Measurements from ENCODE around the gene TPCN1. TPM values are rescaled to one million over a fixed set of nuclear protein-coding genes. Genes with fewer than 3 reads are reported as not detected.

The TPCN1 gene
- total RNA-seq, 1 experiment from 2014 or later, result 43.0 TPM

- no peaks in the 10 kb centered on the region for H3K27me3 Mint-ChIP-seq (ENCODE audit: insufficient read depth, unreplicated experiment)
Measured at GRCh38 chr12:113296557-113297213, 75.4 kb downstream of the TPCN1 start.

GRCh38 chr12:113297214-113297587 is 75.9 kb downstream of the TPCN1 start:
- CTCF ChIA-PET, result interaction anchor here (1.0 kb wide), 1 partner anchor 14 kb away, joined by 3 read pairs; no protein-coding TSS in a partner anchor
- Mint-ChIP-seq H3K4me3 (ENCODE audit: unreplicated experiment) (no peak overlapping the region), H3K27me3 (ENCODE audit: insufficient read depth, unreplicated experiment) (no peaks in the 10 kb centered on the region), H3K36me3 (ENCODE audit: insufficient read depth, unreplicated experiment) (peaks cover 69% of the 10 kb centered on the region), H3K9me3 (ENCODE audit: unreplicated experiment) (no peaks in the 10 kb centered on the region), H3K27ac (ENCODE audit: low read depth, unreplicated experiment) (no peak overlapping the region), H3K4me1 (ENCODE audit: insufficient read depth, unreplicated experiment) (peaks cover 8% of the 10 kb centered on the region)
- POLR2A ChIA-PET, result no interaction called here
- DNase-seq (ENCODE audit: unreplicated experiment), result no peak
- no peak for TF ChIP-seq CTCF (IDR thresholded peaks at IDR 0.05; ENCODE audit: unreplicated experiment)
- BruUV-seq (replicated peaks), result no TSS peak
- intact Hi-C loops (cut with micrococcal nuclease), result loop anchor here (10.0 kb wide), 1 partner anchor 102 kb away; no protein-coding TSS in a partner anchor

More at GRCh38 chr12:113296557-113297213, 75.4 kb downstream of the TPCN1 start:
- no peaks in the 10 kb centered on the region for H3K9me3 Mint-ChIP-seq (ENCODE audit: unreplicated experiment)
- no peak for DNase-seq (ENCODE audit: unreplicated experiment)
- peaks cover 8% of the 10 kb centered on the region for H3K4me1 Mint-ChIP-seq (ENCODE audit: insufficient read depth, unreplicated experiment)
- H3K4me3 Mint-ChIP-seq (ENCODE audit: unreplicated experiment), result no peak overlapping the region
- no TSS peak for BruUV-seq (replicated peaks)
- peaks cover 74% of the 10 kb centered on the region for H3K36me3 Mint-ChIP-seq (ENCODE audit: insufficient read depth, unreplicated experiment)
- intact Hi-C loops (cut with micrococcal nuclease), result loop anchor here (10.0 kb wide), 1 partner anchor 102 kb away; no protein-coding TSS in a partner anchor
- POLR2A ChIA-PET, result no interaction called here
- no peak overlapping the region for H3K27ac Mint-ChIP-seq (ENCODE audit: low read depth, unreplicated experiment)
- no peak for TF ChIP-seq CTCF (IDR thresholded peaks at IDR 0.05; ENCODE audit: unreplicated experiment)
- CTCF ChIA-PET, result no interaction called here

- Mint-ChIP-seq H3K27ac (ENCODE audit: low read depth, unreplicated experiment) (no peak overlapping the region), H3K36me3 (ENCODE audit: insufficient read depth, unreplicated experiment) (peaks cover 66% of the 10 kb centered on the region), H3K9me3 (ENCODE audit: unreplicated experiment) (no peaks in the 10 kb centered on the region), H3K27me3 (ENCODE audit: insufficient read depth, unreplicated experiment) (no peaks in the 10 kb centered on the region), H3K4me3 (ENCODE audit: unreplicated experiment) (no peak overlapping the region), H3K4me1 (ENCODE audit: insufficient read depth, unreplicated experiment) (peaks cover 8% of the 10 kb centered on the region)
- POLR2A ChIA-PET, result interaction anchor here (1.2 kb wide), 1 partner anchor 112 kb away, joined by 4 read pairs; the partner anchor contains the start of genes DDX54 and RITA1
- TF ChIP-seq CTCF (IDR thresholded peaks at IDR 0.05; ENCODE audit: unreplicated experiment), result no peak
- TSS peak; percentile 32 for BruUV-seq (replicated peaks)
- CTCF ChIA-PET, result interaction anchor here (0.7 to 1.2 kb wide), 4 partner anchors 14 to 31 kb away, joined by 3 to 4 read pairs (median 3); no protein-coding TSS in a partner anchor
- intact Hi-C loops (cut with micrococcal nuclease), result loop anchor here (10.0 kb wide), 1 partner anchor 103 kb away; no protein-coding TSS in a partner anchor
- no peak for DNase-seq (ENCODE audit: unreplicated experiment)
Measured at GRCh38 chr12:113297621-113298471, 76.6 kb downstream of the TPCN1 start.

GRCh38 chr12:113298472-113298817 is 77.2 kb downstream of the TPCN1 start:
- Mint-ChIP-seq H3K4me1 (ENCODE audit: insufficient read depth, unreplicated experiment) (peaks cover 8% of the 10 kb centered on the region), H3K27me3 (ENCODE audit: insufficient read depth, unreplicated experiment) (no peaks in the 10 kb centered on the region), H3K27ac (ENCODE audit: low read depth, unreplicated experiment) (no peak overlapping the region), H3K4me3 (ENCODE audit: unreplicated experiment) (no peak overlapping the region), H3K36me3 (ENCODE audit: insufficient read depth, unreplicated experiment) (peaks cover 66% of the 10 kb centered on the region), H3K9me3 (ENCODE audit: unreplicated experiment) (no peaks in the 10 kb centered on the region)
- ChIA-PET CTCF (interaction anchor here (0.6 to 1.2 kb wide), 4 partner anchors 15 to 60 kb away, joined by 3 to 4 read pairs (median 3); no protein-coding TSS in a partner anchor), POLR2A (interaction anchor here (1.1 to 1.3 kb wide), 3 partner anchors 48 to 113 kb away, joined by 3 to 4 read pairs (median 3); partner anchors contain the start of genes DDX54 and RITA1)
- no TSS peak for BruUV-seq (replicated peaks)
- DNase-seq (ENCODE audit: unreplicated experiment), result no peak
- intact Hi-C loops (cut with micrococcal nuclease), result loop anchor here (10.0 kb wide), 1 partner anchor 104 kb away; no protein-coding TSS in a partner anchor
- TF ChIP-seq CTCF (IDR thresholded peaks at IDR 0.05; ENCODE audit: unreplicated experiment), result no peak
